Heart left ventricle (tissue), 13 donors: ENCODE data around the gene DIAPH2.

Source experiments
- CTCF ChIP-seq, 12 donors: fragments of 200-600 bp; sonication (generic) in 4 of 12; IDR thresholded peaks; one replicate each; pipeline versions ENCODE4 v1.5.0 to v1.8.0; 2018 to 2022; ENCODE audit warnings: antibody characterized with exemption in 12 of 12, mild to moderate bottlenecking in 5 of 12
- POLR2A ChIP-seq, 2 donors: fragments of 450-650 bp; IDR thresholded peaks; one replicate each; pipeline ENCODE4 v1.6.1; 2017; ENCODE audit warnings: antibody characterized with exemption in 2 of 2, mild to moderate bottlenecking in 2 of 2, moderate library complexity in 2 of 2
- donor health status: ischemic (EF 13 %, LVEDD 7.1; RV severe dilation, severe dysfunction).
- donor health status: DM: no; HTN: yes; CAD: no.
- donor health status: DM: no; HTN: no; CAD: no.
- donor health status: ischemic (EF 25% LVEDD 6.9; RV normal size, moderate dysfunction).
- donor health status: ischemic (EF 25% LVEDD 5.7; RV mildly dilated, moderate dysfunction).
- donor health status: ischemic (EF 35%, LVEDD 5.7; RV mildly dilated, moderate dysfunction).
- donor health status: nonischemic (EF 11% LVEDD 7.7; RV severe dilation, severe dysfunction).
- donor health status: DM: yes; HTN: yes; CAD: no.
- donor health status: PGD.
- donor health status: ischemic (EF 29% LVEDD 5.4; RV normal size, mild dysfunction).
- donor health status: nonischemic (EF 23%, LVEDD 6.1; RV moderate dilation, normal function).

- TF ChIP-seq CTCF (IDR thresholded peaks at IDR 0.05) (no peak), POLR2A (IDR thresholded peaks at IDR 0.05) (no peak)
These were observed 687.5 kb downstream of the DIAPH2 start for GRCh38 chrX:97372001-97372766.
